Activated CD4-positive, alpha-beta T cell treated with anti-CD3 and anti-CD28 coated beads for 24 hours (primary cell): ENCODE measurements around the gene MT1E.
"Not testable (repeated sequence)": the region's sequence is repeated elsewhere in the genome, so short reads cannot be mapped to it uniquely, and the experiment has no call there.

Source experiments
- DNase-seq, 2 donors: peaks; one replicate each; pipeline ENCODE4 v3.0.0-alpha.2; 2020; ENCODE audit warnings: low read depth in 2 of 2

MT1E gene

GRCh38 chr16:56607109-56607618 is 18.4 kb upstream of the MT1E start:
- DNase-seq = no peak

- DNase-seq = no peak
These were observed 17.9 kb upstream of the MT1E start for GRCh38 chr16:56607675-56608042.

GRCh38 chr16:56608043-56608875 is 17.3 kb upstream of the MT1E start, which contains the start of gene MT2A:
MT2A (plus strand) TSS chr16:56608584; CDS start chr16:56608656, 72 bp downstream.
- DNase-seq = peak; percentile 80 to 88

- no peak for DNase-seq
These were observed 16.6 kb upstream of the MT1E start for GRCh38 chr16:56608876-56609462.

GRCh38 chr16:56609463-56609921 is 16.1 kb upstream of the MT1E start:
- DNase-seq = peak; percentile 59 to 65

GRCh38 chr16:56610017-56610608 is 15.5 kb upstream of the MT1E start:
- peak; percentile 54 to 71 for DNase-seq

DNA sequence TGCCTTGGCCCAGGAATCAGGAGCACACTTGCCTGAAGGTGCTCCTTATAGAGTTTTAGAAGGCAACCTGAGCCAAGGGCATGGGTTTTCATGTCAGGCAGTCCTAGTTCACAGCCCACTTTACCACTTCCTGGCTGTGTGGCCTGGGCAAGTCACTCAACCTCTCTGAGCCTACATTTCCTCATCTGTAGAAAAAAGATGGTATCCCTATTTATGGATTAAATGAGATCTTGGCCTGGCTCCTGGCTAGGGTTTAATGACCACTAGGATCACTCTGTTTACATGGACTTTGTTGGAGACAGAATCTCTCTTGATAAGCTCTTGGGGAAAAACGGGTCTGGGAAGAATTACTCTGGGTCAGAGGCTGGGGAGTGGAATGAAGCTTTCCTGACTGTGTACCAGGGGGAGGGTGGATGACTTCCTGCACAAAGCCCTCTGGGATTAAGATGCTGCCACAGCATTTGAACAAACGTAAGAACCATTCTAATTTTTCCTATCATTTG is 14.9 kb upstream of the MT1E start:
- no peak for DNase-seq

GRCh38 chr16:56611281-56611833 is 14.2 kb upstream of the MT1E start:
- DNase-seq = no peak

DNA sequence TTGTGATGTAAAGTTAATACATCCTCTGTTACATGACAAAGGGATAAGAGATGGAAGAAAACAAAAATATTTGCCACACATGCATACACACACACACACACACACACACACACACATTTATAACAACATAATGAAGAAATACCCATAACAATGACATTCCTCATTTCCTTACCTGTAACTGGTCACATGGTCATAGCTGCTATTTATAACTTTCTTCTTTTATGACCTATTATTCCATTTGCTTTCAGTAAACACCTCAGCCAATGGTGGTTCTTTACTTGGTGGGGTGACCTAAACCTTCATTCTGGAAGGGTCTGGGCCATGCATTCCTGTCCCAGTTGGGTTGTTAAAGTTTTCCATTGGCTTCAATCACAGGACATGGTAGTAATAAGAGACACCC is 11.9 kb upstream of the MT1E start:
- DNase-seq = no peak

DNA sequence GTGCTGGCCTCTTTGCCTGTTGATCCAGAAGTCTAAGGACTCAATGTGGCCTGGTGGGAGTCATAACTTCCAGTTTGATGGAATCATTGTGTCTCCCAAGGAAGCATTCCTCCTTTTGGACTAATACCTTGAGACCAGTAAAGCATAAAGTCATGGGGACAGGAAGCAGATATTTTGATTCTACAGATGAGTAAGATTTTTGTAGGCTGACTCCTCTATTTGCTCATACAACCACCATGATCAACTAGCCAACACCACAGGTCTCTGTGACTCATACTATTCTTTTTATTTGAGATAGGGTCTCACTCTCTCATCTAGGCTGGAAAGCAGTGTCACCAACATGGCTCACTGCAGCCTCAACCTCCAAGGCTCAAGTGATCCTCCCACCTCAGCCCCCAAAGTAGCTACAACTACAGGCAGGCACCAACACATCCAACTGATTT is 11.0 kb upstream of the MT1E start:
- no peak for DNase-seq

- no peak for DNase-seq
These were observed 10.2 kb upstream of the MT1E start for GRCh38 chr16:56615353-56615752.

- no peak for DNase-seq
These were observed 8.9 kb upstream of the MT1E start for GRCh38 chr16:56616608-56617211.

DNA sequence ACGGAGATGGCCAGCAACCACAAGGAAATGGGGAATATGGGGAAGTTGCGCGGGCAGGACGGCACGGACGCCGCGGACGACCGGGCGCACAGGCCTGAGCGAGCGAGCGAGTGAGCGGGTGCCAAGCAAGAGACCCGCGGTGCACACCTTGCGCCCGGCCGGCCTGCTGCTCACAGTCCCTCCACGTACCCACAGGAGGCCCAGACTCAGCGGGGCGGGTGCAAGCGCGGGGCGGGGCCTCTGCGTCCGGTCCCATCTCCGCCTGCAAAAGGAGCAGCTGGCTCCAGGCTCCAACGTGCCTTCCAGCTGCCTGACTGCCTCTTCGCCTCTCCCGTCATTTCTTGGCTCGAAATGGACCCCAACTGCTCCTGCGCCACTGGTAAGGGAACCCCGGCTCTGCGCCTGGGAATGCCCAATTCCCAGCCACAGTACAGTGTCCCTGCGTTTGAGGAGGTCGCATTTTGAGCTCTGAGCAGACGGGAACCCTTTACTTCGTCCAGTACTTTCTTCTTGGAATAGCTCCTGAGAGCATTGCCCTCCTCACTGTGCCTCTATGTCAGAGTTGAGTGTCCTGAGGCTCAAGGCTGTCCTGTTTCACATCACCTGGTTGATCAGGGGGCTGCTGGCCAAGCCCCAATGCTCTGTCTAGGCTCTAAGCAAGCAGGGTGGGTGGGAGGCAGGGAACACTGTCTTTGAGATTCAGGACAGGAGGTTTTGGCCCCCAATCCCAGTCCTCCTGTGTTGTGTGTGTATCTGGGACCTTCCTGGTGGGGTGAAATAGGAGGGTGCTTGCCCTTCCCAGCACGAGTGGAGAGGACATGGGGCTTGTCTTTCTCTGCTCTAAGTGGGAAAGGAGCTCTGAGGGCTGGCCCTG is 8.1 kb upstream of the MT1E start:
- DNase-seq = peak in 1 of 2 donors; percentile 61

DNA sequence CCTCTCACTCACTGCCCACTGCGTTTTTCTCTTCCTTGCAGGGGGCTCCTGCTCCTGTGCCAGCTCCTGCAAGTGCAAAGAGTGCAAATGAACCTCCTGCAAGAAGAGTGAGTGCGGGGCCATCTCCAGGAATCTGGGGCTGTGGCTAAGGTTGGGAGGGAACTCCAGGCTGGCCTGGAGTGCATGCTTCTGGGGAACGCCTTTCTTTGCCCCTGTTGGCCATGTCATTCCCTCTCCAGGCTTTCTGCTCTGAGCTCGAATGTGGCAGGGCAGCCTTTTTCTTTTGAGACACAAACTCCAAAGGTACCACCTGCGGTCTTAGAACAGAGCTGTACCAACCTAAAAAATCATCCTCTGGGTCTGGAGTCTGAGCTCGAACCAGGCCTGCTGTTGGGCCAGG is 7.4 kb upstream of the MT1E start:
- no peak for DNase-seq

- no peak for DNase-seq
These were observed 5.2 kb upstream of the MT1E start for GRCh38 chr16:56620339-56620897.

GRCh38 chr16:56621665-56622445 is 3.7 kb upstream of the MT1E start:
- DNase-seq = not testable (repeated sequence)

GRCh38 chr16:56623184-56623583 is 2.4 kb upstream of the MT1E start:
- not testable (repeated sequence) for DNase-seq

DNA sequence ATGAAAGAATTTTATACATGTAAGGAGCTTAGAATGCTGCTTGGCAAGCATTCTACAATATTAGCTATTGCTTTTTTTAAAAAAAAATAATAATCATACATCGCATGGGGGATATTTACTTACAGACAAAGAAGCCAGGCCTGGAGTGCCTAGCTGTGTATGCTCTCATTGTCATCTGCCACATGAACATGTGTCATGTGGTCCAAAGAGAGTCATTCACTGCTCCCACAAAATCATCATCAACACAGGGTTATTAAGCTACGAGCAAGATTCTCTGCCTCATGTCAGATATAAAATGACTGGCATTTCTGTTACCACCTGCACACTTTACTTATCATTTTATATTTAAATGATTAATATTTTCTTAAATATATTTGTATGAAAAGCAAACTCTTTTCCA is 1.9 kb upstream of the MT1E start:
- DNase-seq = no peak

GRCh38 chr16:56625943-56626654 is 518 bp downstream of the MT1E start:
- no peak for DNase-seq
